Testis (tissue), 3 donors: Measurements from ENCODE around the gene ZNF408. TPM values are rescaled to one million over a fixed set of nuclear protein-coding genes. Genes with fewer than 3 reads are reported as not detected.

Source experiments
- DNase-seq: peaks from one replicate; pipeline ENCODE4 v3.0.0-alpha.2; 2019
- H3K27ac ChIP-seq, 2 donors: fragments of 200-600 bp; sonication (generic); one replicate each; pipeline ENCODE4 v1.5.1; 2019
- H3K27me3 ChIP-seq: fragments of 200-600 bp; sonication (generic); one replicate; pipeline ENCODE4 v1.5.1; 2019
- H3K36me3 ChIP-seq: fragments of 200-600 bp; sonication (generic); one replicate; pipeline ENCODE4 v1.5.1; 2017; ENCODE audit warnings: low read depth; ENCODE audit errors: missing control alignments
- H3K4me1 ChIP-seq: fragments of 200-600 bp; sonication (generic); one replicate; pipeline ENCODE4 v1.5.1; 2019
- H3K4me3 ChIP-seq, 2 donors: fragments of 200-600 bp; sonication (generic); one replicate each; pipeline ENCODE4 v1.5.1; 2017 to 2019
- H3K9me3 ChIP-seq: fragments of 200-600 bp; sonication (generic); one replicate; pipeline ENCODE4 v1.5.1; 2017
- POLR2A ChIP-seq: fragments of 450-650 bp; IDR thresholded peaks from one replicate; pipeline ENCODE4 v1.6.1; 2017; ENCODE audit warnings: antibody characterized with exemption, mild to moderate bottlenecking, moderate library complexity
- WGBS, 2 donors: methylation state at CpG; one replicate each; pipeline ENCODE4 v1.1.5; 2018; 5-methylcytosine and 5-hydroxymethylcytosine counted together
- intact Hi-C: fragments of 100-400 bp; cut with DNase I; formaldehyde crosslinking; loops from one replicate; pipeline ENCODE4 v1.15.1; 2023; ENCODE audit warnings: low total_unique reads
- microRNA-seq, 2 donors: library from miRNA; unstranded; fragments of <30 nt; microRNA quantifications; one replicate each; pipeline ENCODE4, GENCODE V29; 2016; ENCODE audit warnings: borderline number of aligned reads in 2 of 2, borderline replicate concordance in 1 of 2
- polyA plus RNA-seq: library from polyadenylated mRNA; stranded (reverse); fragments of 350-450 nt; fragmentation: Illumina TruSeq; extraction: RNeasy Lipid Tissue Mini Kit (QIAGEN cat#74804); gene quantifications from one replicate; pipeline ENCODE4 v1.2.3, GENCODE V29; 2014; ENCODE audit warnings: low read depth, low replicate concordance; ENCODE audit not compliant: insufficient read depth
- small RNA-seq, 2 donors: library from RNA; depleted of rRNA; stranded (forward); fragments of <200 nt; gene quantifications; one replicate each; pipeline ENCODE3, GENCODE V24; 2016
- total RNA-seq, 2 donors: library from RNA; depleted of rRNA; stranded (reverse); fragments of >200 nt; gene quantifications; one replicate each; pipeline ENCODE4 v1.2.3, GENCODE V29; 2016
- TF ChIP-seq, protein P1 (sequence below), 3 experiments: fragments of 450-650 bp in 2 of 3; fragments of 200-600 bp in 1 of 3; sonication (generic) in 1 of 3; IDR thresholded peaks; one replicate each; pipeline ENCODE4 v1.5.1; 2016 to 2019; ENCODE audit warnings: antibody characterized with exemption in 3 of 3, mild to moderate bottlenecking in 2 of 3, moderate library complexity in 1 of 3

The ZNF408 gene
- total and polyA plus RNA-seq, 3 donors from 2014 or later, result 11.7 to 27.4 (median 18.3) TPM

DNA sequence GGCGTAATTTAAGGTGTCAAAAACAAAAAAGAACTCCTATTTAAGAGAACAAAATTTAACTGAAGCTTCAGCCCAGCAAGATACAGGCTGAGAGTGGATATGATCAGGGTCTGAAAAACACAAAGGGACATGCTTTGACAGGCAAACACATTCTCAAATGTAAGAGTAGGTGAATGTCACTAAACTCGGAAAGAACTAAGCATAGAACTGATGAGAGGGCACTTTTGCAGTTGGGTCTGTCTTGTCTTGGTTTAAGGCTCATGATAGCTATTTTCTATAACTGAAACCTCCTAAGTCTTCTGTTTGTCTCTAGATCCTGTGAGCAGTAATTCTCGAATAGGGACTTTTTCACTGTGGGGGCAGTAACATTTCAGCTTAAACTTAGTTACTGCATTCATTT is 45.2 kb downstream of the ZNF408 start:
- Histone ChIP-seq H3K36me3 (no peaks in the 10 kb centered on the region), H3K4me1 (peaks cover 2% of the 10 kb centered on the region)

DNA sequence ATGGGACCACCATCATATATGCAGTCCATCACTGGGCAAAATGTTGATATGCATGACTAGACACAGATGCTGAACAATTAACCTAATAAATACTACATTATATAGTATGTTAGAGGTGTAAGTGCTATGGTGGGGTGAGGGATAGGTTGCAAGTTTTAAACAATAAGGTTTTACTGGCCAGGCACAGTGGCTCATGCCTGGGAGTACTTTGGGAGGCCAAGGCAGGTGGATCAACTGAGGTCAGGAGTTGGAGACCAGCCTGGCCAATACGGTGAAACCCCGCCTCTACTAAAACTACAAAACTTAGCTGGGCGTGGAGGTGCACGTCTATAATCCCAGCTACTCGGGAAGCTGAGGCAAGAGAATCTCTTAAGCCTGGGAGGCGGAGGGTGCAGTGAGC is 46.3 kb downstream of the ZNF408 start:
- Histone ChIP-seq H3K4me3 (no peak overlapping the region), H3K4me1 (peaks cover 2% of the 10 kb centered on the region), H3K27ac (no peak overlapping the region), H3K9me3 (no peaks in the 10 kb centered on the region), H3K27me3 (no peaks in the 10 kb centered on the region), H3K36me3 (no peaks in the 10 kb centered on the region)
- TF ChIP-seq, protein P1, sequence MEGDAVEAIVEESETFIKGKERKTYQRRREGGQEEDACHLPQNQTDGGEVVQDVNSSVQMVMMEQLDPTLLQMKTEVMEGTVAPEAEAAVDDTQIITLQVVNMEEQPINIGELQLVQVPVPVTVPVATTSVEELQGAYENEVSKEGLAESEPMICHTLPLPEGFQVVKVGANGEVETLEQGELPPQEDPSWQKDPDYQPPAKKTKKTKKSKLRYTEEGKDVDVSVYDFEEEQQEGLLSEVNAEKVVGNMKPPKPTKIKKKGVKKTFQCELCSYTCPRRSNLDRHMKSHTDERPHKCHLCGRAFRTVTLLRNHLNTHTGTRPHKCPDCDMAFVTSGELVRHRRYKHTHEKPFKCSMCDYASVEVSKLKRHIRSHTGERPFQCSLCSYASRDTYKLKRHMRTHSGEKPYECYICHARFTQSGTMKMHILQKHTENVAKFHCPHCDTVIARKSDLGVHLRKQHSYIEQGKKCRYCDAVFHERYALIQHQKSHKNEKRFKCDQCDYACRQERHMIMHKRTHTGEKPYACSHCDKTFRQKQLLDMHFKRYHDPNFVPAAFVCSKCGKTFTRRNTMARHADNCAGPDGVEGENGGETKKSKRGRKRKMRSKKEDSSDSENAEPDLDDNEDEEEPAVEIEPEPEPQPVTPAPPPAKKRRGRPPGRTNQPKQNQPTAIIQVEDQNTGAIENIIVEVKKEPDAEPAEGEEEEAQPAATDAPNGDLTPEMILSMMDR (IDR thresholded peaks at IDR 0.05), result no peak
- TF ChIP-seq POLR2A, result no peak
- intact Hi-C loops, result no loop called here
- no peak for DNase-seq
- WGBS, 2 donors, result 95 to 97% methylated on average over 6 of the region's 6 CpGs

More for the DNA sequence above, 45.2 kb downstream of the ZNF408 start:
- intact Hi-C loops, result no loop called here
- no peaks in the 10 kb centered on the region for H3K9me3 ChIP-seq
- H3K27me3 ChIP-seq, result no peaks in the 10 kb centered on the region
- WGBS, 2 donors, result 88 to 91% methylated on average over 3 of the region's 3 CpGs
- H3K27ac ChIP-seq, result no peak overlapping the region
- DNase-seq, result no peak
- TF ChIP-seq, protein P1 (IDR thresholded peaks at IDR 0.05), result no peak
- no peak for TF ChIP-seq POLR2A
- no peak overlapping the region for H3K4me3 ChIP-seq

Small RNAs within 50 kb of the gene (microRNA-seq; reads per million reads assigned to microRNA genes)
- 0 to 0.69 reads per million in 2 donors for gene MIR5582

Small RNAs within 50 kb of the gene (small RNA-seq; reads per million reads assigned to genes)
- gene MIR5582, result 0 reads per million in 2 donors

Other genes with a start within 250 kb of the ZNF408 start
- 10 to 100 TPM; 55.6 to 68.3 TPM for gene AMBRA1, start 107.0 kb upstream of the ZNF408 start, total RNA-seq
- gene AMBRA1, start 107.0 kb upstream of the ZNF408 start, polyA plus RNA-seq, result 28.0 TPM
- 10 to 100 TPM; 12.9 to 14.3 TPM for gene HARBI1, start 83.8 kb upstream of the ZNF408 start, total RNA-seq
- 25.2 TPM for gene HARBI1, start 83.8 kb upstream of the ZNF408 start, polyA plus RNA-seq
- gene ATG13, start 83.5 kb upstream of the ZNF408 start, total RNA-seq, result 100 to 1,000 TPM; 176 to 203 TPM
- gene ATG13, start 83.5 kb upstream of the ZNF408 start, polyA plus RNA-seq, result 224 TPM
- gene ARHGAP1, start 412 bp upstream of the ZNF408 start, total RNA-seq, result 10 to 100 TPM; 50.2 to 68.9 TPM
- 39.7 TPM for gene ARHGAP1, start 412 bp upstream of the ZNF408 start, polyA plus RNA-seq
- gene F2, start 18.2 kb downstream of the ZNF408 start, total RNA-seq, result 1 to 10 TPM; 2.4 to 3.6 TPM
- 0.47 TPM for gene F2, start 18.2 kb downstream of the ZNF408 start, polyA plus RNA-seq
- gene CKAP5, start 145.2 kb downstream of the ZNF408 start, total RNA-seq, result 100 to 1,000 TPM in 1 of 2 donors, 10 to 100 TPM in 1; 92.3 to 118 TPM
- 106 TPM for gene CKAP5, start 145.2 kb downstream of the ZNF408 start, polyA plus RNA-seq
- gene LRP4, start 217.5 kb downstream of the ZNF408 start, total RNA-seq, result 1 to 10 TPM; 4.9 to 8.1 TPM
- gene LRP4, start 217.5 kb downstream of the ZNF408 start, polyA plus RNA-seq, result 7.8 TPM
- 10 to 100 TPM; 39.0 to 44.9 TPM for gene CSTPP1, start 235.7 kb downstream of the ZNF408 start, total RNA-seq
- gene CSTPP1, start 235.7 kb downstream of the ZNF408 start, polyA plus RNA-seq, result 70.0 TPM